NAMALWA (cell line): Measurements from ENCODE around the gene LRRN4.

Experiments
- DNase-seq: peaks from one replicate; pipeline ENCODE4 v3.0.0-alpha.2; 2015; ENCODE audit warnings: low spot score

Gene LRRN4

DNA sequence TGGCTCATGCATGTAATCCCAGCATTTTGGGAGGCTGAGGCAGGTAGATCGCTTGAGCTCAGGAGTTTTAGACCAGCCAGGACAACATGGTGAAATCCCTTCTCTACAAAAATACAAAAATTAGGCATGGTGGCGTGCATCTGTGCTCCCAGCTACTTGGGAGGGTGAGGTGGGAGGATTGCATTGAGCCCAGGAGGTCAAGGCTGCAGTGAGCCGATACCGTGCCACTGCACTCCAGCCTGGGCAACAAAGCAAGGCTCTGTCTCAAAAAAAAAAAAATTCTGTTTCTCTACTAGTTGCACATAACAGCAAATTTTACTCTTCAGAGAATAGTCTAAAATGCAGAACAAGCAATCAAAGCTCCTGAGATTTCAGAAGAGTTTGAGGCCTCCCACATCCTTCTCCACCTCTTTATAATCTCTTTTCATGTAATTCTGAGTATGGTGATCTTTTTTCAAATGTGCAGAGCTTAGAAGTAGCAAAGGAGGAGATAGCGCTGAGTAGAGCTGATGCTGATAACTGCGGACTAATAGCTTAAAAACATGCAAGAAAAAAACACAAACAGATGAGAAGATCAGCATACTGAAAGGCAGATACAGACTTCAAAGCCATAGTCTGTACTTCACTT, 23.3 kb downstream of the LRRN4 start:
- no peak for DNase-seq

DNA sequence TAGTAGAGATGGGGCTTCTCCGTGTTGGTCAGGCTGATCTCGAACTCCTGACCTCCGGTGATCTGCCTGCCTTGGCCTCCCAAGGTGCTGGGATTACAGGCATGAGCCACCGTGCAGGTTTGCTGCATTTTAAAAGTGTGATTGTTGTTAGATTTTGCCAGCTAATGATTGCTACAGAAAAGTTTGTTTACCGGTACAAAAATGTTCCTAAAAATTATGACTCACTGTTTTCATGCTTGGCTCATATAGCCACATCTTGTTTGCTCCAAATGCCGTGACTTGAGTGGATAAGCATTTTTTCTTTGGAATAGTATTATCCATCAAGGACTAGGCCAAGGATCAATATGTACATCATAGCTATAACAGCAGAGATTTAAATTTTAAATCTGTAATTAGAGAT, 24.3 kb downstream of the LRRN4 start:
- DNase-seq: no peak

- no peak for DNase-seq
These were observed 25.0 kb downstream of the LRRN4 start for GRCh38 chr20:6028818-6029217.

DNA sequence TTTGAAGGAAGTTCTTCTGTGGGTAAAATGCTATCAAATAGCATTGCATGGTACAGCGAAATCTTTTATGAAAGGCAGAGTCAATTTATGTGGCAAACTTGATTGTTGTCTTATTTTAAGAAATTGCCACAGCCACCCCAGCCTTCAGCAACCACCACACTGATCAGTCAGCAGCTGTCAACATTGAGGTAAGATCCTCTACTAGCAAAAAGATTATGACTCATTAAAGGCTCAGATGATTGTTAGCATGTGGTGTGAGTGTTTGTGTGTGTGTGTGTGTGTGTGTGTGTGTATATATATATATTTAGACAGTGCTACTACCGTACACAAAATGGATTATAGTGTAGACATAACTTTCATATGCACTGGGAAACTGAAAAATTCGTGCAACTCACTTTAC, 27.8 kb downstream of the LRRN4 start:
- no peak for DNase-seq

- DNase-seq: no peak
These were observed 29.1 kb downstream of the LRRN4 start for GRCh38 chr20:6024768-6025167.

- DNase-seq: no peak
These were observed 36.0 kb downstream of the LRRN4 start for GRCh38 chr20:6017880-6018279.

DNA sequence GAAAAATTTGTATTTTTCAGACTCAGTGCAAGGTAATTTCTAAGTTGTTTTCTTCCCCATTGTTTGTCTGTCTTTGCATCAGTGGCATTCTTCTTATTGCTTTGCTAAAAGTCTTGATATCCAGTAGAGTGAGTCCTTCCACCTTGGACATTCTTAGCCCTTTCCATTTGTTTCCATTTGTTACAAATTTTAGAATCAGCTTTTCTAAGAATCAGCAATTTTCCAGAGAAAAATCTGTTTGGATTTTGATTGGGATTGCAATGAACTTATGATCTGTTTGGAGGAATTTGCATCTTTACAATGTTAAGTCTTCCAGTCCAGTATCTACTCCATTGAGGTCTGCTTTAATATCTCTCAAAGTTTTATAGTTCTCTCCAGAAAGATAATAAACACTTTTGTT, 36.4 kb downstream of the LRRN4 start:
- no peak for DNase-seq

- DNase-seq: no peak
These were observed 38.9 kb downstream of the LRRN4 start for GRCh38 chr20:6014957-6015356.

DNA sequence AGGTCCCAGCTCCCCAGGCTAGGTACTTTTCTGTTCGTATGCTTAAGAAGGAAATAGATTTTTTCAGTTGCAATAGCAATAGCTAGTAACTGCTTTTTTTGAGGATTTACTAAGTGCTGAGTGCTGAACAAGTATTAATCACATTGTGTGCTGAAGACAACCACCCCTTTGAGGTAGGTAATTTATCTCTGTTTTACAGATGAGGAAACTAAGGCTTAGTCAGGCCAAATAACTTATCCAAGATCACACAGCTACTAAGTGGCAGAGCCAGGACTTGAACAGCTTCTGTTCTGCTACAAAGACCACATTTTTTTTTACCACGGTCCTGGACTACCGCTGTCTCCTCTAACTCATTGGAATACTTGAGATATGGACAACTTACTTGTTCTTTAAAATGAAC, 39.8 kb downstream of the LRRN4 start:
- DNase-seq: no peak

DNA sequence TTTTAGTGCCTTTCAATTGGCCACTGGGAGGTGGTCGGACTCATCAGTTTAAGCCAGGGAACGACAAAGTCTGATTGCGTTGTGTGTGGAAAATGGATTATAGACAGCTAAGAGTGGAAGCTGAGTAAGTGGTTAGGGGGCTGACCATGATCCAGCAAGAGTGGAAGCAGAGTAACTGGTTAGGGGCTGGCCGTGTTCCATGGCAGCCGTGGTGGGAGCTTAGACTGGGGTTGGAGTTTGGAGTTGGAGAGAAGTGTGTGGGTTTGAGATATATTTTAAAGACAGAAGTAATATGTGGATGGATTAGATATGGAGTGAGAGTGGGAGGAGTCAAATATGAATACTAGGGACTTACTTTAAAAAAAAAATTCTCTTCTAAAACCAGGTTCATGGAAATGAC, 41.7 kb downstream of the LRRN4 start:
- DNase-seq: no peak

DNA sequence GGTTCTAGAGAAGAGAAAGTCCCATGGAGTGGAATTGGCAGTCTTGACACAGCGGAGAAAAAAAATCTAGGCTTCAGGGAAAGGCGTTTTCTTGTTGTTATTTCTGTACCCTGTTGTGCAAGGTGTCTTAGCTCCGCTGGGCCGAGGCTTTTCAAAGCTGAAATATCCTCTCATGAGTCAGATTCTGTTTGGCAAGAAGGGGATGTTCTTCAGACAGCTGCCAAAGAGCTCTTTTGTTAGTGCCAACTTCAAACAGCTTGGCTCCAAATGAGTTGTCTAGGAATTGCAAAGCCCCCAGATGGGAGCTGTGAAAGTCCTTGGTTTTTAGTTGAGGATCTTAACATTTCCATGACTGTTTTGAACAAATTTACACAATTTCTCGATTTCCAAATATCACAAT, 45.6 kb downstream of the LRRN4 start:
- no peak for DNase-seq

GRCh38 chr20:6007529-6008103, 46.2 kb downstream of the LRRN4 start:
- DNase-seq: no peak

GRCh38 chr20:6007094-6007528, 46.7 kb downstream of the LRRN4 start:
- DNase-seq: peak; percentile 28

- peak; percentile 20 for DNase-seq
These were observed 47.3 kb downstream of the LRRN4 start for GRCh38 chr20:6006603-6006949.

- DNase-seq: no peak
These were observed 53.0 kb downstream of the LRRN4 start for GRCh38 chr20:6000871-6001270.

GRCh38 chr20:5999783-6000182, 54.1 kb downstream of the LRRN4 start:
- DNase-seq: no peak

GRCh38 chr20:5996765-5997164, 57.1 kb downstream of the LRRN4 start:
- DNase-seq: peak; percentile 63

DNA sequence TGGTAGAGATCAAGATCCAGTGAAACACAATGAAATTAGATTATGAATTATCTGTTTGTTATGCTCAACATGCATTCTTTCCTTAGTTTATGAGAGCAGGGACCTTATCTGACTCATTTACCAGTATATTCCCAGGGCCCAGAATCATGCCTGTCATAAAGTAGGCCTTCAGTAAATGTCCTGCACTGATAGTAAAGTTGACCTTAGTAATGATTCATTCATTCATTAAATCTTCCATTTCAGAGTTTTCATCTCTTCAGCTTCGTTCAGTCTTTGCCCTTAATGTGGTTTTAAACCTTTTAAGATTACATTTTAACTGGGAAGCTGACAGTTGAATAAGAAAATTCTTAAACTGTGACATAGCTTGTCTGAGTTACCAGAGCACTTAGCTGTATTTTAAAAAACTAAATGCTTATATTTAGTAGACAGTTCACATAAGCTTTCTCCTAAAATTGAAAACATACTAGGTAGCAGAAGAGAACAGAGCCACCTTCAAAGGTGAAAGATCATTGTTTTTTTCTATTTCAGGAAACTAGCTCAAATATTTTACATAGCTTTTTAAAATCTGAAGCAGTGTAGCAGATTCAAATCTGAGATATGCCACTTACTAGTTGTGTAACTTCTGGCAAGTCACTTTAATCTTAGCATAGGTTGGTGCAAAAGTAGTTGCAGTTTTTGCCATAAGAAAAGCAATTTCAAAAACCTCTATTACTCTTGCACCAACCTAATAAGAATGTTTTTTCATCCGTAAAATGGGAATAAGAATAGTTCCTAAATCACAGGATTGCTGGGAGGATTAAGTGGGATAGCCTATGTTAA, 62.0 kb downstream of the LRRN4 start:
- DNase-seq: no peak

- no peak for DNase-seq
These were observed 62.9 kb downstream of the LRRN4 start for GRCh38 chr20:5990946-5991345.
